ENCODE results near the gene CD44. TPM values are rescaled to one million over a fixed set of nuclear protein-coding genes. Genes with fewer than 3 reads are reported as not detected.

CD44 gene
- polyA plus RNA-seq, 3 donors from 2014 or later, result 213 to 247 (median 216) TPM

DNA sequence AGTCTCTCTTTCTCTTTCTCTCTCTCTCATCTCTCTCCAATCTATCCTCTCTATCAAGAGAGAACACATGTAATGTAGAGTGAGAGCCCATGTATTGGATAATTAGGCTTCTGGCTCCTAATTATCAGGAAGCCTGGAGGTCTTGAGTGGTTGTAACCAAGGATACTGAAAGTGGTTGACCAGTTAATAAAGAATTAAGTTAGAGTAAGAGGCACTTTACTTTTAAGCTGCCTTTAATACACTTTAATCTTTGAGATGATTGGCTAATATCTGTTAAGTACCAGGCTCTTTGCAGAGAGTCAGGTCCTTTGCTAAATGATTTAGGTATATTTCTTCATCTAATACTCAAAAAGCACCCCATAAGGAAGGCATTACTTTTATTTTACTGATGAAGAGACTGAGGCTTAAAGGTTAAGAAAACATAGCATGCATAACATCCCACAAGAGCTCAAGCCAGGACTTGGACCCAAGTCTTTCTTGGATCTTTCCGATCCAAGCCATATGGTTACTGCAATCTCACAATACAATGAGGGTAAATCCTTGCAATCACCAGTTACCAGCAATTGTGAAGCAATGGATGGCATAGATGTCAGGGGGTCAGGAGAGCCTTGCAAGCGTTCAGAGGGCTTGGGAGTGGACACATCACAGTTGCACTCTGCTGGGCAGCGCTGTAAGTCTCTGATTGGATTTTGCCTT, 22.1 kb downstream of the CD44 start:
- Mint-ChIP-seq H3K36me3 (peaks cover 0 to 11% (median 4%) of the 10 kb centered on the region in 3 donors), H3K4me1 (peaks cover 93 to 98% of the 10 kb centered on the region in 2 donors), H3K4me3 (peak overlapping the region in 1 of 5 donors; percentile 53)

DNA sequence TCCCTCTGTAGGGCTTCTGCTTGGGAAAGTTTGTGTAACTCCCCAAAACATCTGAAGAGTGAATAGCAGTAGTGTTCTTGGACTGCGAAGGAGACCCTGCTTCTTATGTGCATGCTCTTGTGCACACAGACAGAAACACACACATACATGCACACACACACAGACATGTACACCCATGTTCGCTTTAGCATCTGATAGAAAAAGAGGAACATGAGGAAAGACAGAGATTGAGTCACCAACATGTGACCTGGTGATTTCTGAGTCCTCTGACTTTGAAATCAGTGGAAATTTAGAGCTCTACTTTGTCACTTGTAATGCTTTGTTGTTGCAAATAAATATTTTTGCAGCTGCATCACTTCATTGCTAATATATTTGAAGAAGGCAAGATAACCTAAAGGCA, 23.8 kb downstream of the CD44 start:
- H3K4me1 Mint-ChIP-seq, result peaks cover 100% of the 10 kb centered on the region in 2 donors
- peak overlapping the region; percentile 48 to 100 (median 100) for H3K27ac Mint-ChIP-seq
- peak overlapping the region in 2 of 5 donors; percentile 44 to 89 for H3K4me3 Mint-ChIP-seq
- H3K9me3 Mint-ChIP-seq, result no peaks in the 10 kb centered on the region
- H3K36me3 Mint-ChIP-seq, result peaks cover 0 to 11% (median 0%) of the 10 kb centered on the region in 3 donors
- no peak for DNase-seq
- peaks cover 6 to 26% (median 20%) of the 10 kb centered on the region in 3 donors for H3K27me3 Mint-ChIP-seq (ENCODE audit: low read depth in 3 of 3)

More for the DNA sequence above, 22.1 kb downstream of the CD44 start:
- Mint-ChIP-seq H3K9me3 (no peaks in the 10 kb centered on the region), H3K27me3 (ENCODE audit: low read depth in 3 of 3) (peaks cover 4 to 17% (median 9%) of the 10 kb centered on the region in 3 donors), H3K27ac (peak overlapping the region; percentile 82 to 100 (median 100))
- DNase-seq, result no peak

DNA sequence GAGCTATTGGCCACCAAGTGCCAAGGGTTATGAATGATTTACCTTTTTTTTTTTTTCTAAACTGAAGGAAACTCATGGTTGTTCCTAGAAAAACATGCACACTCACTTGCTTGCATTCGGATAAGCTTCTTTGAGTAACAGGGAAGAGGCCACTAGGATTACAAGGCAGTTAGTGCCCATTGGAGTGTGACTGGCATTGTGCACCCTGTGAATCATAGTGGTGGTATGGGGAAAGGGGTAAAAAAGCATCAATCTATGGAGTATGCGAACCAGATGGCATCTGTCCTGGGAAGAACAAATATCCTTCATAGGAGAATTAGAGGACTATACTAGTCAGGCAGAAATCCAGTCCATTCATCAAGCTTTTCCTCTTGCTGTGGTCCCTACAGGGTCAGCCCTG, 24.2 kb downstream of the CD44 start:
- Mint-ChIP-seq H3K27ac (peak overlapping the region; percentile 48 to 100 (median 100)), H3K36me3 (peaks cover 0 to 11% (median 0%) of the 10 kb centered on the region in 3 donors), H3K4me3 (peak overlapping the region in 1 of 5 donors; percentile 89), H3K27me3 (ENCODE audit: low read depth in 3 of 3) (peaks cover 6 to 26% (median 20%) of the 10 kb centered on the region in 3 donors), H3K9me3 (no peaks in the 10 kb centered on the region), H3K4me1 (peaks cover 100% of the 10 kb centered on the region in 2 donors)
- DNase-seq, result no peak

DNA sequence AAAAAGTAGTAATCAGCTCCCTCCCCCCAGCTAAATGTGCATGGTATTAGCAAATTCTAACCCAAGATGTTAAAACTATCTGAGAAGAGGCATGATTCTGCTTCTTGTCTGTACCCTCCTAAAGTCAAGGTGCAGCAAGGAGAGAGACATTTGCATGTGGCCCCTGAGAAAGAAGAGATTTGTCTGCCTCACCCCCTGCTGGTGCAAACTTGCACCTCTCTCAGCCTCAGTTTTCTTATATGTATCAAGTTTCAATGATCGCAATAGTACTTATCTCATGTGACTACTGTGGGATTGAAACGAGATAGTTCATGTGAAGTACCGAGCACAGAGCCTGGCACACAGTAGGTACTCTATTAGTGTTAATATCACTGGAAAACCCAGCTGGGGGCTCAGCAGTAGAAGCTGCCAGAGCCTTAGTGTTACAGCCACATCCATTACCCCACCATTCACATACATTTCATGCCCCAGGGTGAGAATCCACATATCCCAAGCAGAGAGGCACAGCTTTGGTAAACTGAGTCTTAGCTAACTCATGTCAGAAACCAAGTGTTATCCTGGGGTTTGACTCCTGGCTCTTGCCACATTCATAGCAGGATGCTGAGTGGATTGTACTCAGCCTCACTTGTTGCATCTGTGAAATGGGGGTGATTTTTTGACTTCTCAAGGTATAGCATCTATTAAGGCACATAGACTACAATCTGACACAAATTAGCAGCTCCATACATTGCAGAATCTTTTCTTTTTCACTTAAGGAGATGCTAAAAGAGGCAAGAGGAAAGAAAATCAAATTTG, 24.9 kb downstream of the CD44 start:
- Mint-ChIP-seq H3K36me3 (peaks cover 0 to 14% (median 0%) of the 10 kb centered on the region in 3 donors), H3K27me3 (ENCODE audit: low read depth in 3 of 3) (peaks cover 8 to 26% (median 23%) of the 10 kb centered on the region in 3 donors), H3K9me3 (no peaks in the 10 kb centered on the region), H3K27ac (peak overlapping the region; percentile 98 to 100 (median 100)), H3K4me1 (peaks cover 100% of the 10 kb centered on the region in 2 donors), H3K4me3 (peak overlapping the region; percentile 16 to 89 (median 58))
- peak in 2 of 3 donors; percentile 39 to 49 for DNase-seq

DNA sequence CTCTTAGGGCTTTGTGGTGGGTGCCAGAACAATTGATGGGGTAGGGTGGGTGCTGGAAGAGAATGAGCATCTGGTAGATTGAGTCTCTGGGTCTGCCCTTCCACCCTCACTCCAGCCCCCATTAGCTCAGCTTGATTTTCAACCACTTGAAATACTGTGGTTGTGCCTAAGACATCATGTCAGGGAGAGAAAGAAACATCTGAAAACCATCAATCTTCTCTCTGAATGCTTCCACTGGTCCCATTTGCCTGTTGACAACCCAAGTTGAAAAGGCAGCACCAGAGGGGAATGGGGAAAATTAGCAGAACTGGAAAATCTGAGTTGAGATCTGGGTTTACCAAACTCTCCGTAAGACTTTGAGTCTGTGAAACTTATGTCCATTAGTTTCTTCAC, 26.1 kb downstream of the CD44 start:
- no peaks in the 10 kb centered on the region for H3K9me3 Mint-ChIP-seq
- H3K27me3 Mint-ChIP-seq (ENCODE audit: low read depth in 3 of 3), result peaks cover 8 to 26% (median 23%) of the 10 kb centered on the region in 3 donors
- peak overlapping the region; percentile 98 to 100 (median 100) for H3K27ac Mint-ChIP-seq
- H3K4me1 Mint-ChIP-seq, result peaks cover 100% of the 10 kb centered on the region in 2 donors
- DNase-seq, result no peak
- peaks cover 0 to 24% (median 4%) of the 10 kb centered on the region in 3 donors for H3K36me3 Mint-ChIP-seq
- H3K4me3 Mint-ChIP-seq, result peak overlapping the region; percentile 78 to 96 (median 89)

DNA sequence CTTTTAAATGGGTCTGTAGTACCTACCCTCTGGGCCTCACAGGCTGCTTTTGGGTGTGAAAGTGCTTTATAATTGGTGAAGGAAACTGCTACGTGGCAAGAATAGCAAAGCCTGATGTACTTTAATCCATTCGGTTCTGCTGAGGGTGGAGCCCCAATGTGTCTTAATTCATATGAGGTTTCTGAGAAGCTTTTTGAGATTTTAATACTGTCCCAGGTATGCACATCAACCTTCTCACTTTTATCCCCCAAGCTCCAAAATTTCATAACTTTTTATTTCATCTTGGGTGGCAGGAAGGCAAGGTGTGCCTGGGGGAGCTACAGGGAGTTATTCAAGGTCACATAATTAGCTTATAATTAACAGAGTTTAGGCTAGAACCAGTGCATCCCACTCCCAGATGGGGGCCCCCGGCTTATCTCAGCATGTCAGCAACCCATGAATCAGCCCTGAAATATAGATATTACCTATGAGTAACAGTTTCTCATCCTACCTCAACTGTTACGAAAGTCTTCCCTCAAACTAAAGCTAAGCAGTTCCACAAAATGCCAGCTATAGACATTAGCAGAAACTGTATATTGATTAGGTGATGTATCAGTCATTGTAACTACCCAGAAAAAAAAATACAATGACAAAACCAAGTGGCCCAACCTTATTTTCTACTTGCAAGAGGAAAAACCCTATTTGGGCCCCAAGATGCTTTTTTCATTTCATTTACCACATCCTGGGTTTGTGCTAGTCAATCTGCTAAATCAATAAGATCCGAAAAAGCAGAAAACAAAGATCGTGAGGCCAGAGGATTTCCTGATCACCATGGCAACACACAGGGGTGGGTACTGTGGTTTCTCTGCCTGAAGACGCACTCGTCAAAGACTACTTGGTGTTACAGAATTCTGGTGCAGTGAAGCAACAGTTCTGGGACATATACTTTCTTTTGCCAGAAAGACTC, 26.7 kb downstream of the CD44 start:
- Mint-ChIP-seq H3K27ac (peak overlapping the region; percentile 98 to 100 (median 100)), H3K9me3 (no peaks in the 10 kb centered on the region), H3K4me1 (peaks cover 100% of the 10 kb centered on the region in 2 donors), H3K36me3 (peaks cover 0 to 24% (median 4%) of the 10 kb centered on the region in 3 donors), H3K4me3 (peak overlapping the region; percentile 78 to 96 (median 89)), H3K27me3 (ENCODE audit: low read depth in 3 of 3) (peaks cover 8 to 26% (median 23%) of the 10 kb centered on the region in 3 donors)
- DNase-seq, result peak; percentile 97 to 98 (median 98)

DNA sequence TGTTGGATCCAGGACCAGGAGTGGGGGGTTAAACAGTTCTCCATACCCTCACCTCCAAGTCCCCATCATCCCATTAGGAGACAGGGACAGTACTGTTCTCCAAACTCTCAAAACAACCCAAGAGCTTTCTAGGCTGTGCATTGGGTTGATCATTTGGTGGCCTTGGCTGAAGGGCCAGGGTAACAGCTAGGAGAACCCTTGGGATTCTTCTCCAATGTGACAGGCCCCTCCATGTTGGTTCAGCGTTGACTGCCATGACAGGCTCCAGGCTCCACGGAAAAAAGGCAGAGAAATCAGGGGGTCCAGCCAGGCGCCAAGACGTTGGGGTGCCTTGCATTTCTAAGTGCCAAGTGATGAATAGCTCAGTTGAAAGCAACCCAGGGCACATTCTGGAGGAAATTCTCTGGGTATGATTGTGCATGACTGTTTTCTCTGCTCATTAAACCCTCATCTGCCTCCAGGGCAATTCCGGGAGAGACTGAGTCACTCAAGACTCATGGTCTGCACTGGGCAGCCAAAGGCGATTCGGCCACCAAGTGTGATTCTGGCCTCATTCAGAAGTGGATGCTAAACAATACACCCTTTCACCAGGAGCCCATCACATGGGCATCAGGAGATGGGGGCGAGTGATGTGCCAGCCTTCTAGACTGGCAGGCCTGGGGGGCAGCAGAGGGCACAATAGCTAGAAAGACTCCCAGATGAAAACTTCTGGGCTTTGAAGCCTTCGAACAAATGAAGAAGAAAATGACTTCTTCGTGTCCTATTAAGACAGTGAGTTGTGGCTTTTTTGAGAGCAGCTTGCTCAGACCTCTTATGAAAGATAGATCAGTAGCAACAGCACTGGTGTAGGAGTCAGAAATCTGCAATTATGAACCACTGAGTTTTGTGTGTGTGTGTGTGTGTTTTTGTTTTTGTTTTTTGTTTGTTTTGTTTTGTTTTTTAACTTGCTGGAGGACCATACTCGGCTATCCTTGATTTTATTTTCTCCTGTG, 27.7 kb downstream of the CD44 start:
- Mint-ChIP-seq H3K27ac (peak overlapping the region; percentile 98 to 100 (median 100)), H3K4me3 (peak overlapping the region; percentile 78 to 96 (median 89)), H3K36me3 (peaks cover 0 to 18% (median 4%) of the 10 kb centered on the region in 3 donors), H3K27me3 (ENCODE audit: low read depth in 3 of 3) (peaks cover 8 to 26% (median 23%) of the 10 kb centered on the region in 3 donors), H3K4me1 (peaks cover 100% of the 10 kb centered on the region in 2 donors), H3K9me3 (no peaks in the 10 kb centered on the region)
- peak in 1 of 3 donors; percentile 33 for DNase-seq

DNA sequence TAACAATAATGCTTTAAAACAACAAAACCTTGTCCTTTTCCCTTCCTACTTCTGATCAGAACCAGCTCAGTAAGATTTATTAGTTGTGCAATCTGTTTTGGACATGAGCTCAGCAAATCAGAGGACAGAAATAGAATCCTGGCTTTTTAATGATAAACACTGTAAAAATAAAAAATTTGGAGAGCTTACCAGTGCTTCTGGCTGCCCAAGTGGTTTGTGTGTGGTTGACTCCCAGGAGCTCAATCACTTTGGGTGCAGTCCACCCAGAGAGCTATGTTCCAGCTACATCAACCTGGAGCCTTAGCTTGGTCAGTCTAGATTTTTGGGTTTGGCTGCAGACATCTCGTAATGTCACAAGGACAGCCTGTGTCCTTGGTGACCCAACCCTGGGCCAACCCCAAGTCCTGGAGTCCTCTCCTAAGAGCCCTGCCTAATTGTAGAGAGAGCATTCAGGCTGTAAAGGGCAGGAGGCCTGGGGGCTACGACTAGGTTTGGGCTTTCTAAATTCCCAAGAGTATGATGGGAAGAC, 28.5 kb downstream of the CD44 start:
- no peak for DNase-seq
- H3K4me3 Mint-ChIP-seq, result peak overlapping the region; percentile 78 to 96 (median 89)
- H3K4me1 Mint-ChIP-seq, result peaks cover 100% of the 10 kb centered on the region in 2 donors
- no peaks in the 10 kb centered on the region for H3K9me3 Mint-ChIP-seq
- peaks cover 0 to 18% (median 4%) of the 10 kb centered on the region in 3 donors for H3K36me3 Mint-ChIP-seq
- H3K27ac Mint-ChIP-seq, result peak overlapping the region; percentile 98 to 100 (median 100)
- H3K27me3 Mint-ChIP-seq (ENCODE audit: low read depth in 3 of 3), result peaks cover 8 to 26% (median 23%) of the 10 kb centered on the region in 3 donors

DNA sequence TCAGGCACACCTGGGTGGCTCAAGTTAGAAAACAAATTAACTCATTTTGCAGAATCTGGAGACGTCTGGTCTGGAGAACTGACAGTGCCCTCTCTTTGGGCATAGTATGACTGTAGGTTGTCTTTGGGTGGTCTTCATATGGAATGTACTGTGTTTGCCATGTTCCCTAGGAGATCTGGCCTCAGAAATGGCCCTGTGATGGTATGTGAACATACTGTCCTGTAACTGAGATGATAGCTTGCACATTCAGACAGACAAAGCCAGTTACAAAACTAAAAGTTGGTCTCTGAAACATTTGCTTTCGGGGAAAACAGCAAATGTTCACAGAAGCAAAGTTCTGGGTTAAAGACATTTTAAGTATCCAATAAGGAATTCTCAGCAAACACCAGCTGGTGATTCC, 29.7 kb downstream of the CD44 start:
- H3K9me3 Mint-ChIP-seq, result no peaks in the 10 kb centered on the region
- peaks cover 100% of the 10 kb centered on the region in 2 donors for H3K4me1 Mint-ChIP-seq
- H3K4me3 Mint-ChIP-seq, result peak overlapping the region in 2 of 5 donors; percentile 33 to 89
- H3K27me3 Mint-ChIP-seq (ENCODE audit: low read depth in 3 of 3), result peaks cover 8 to 26% (median 23%) of the 10 kb centered on the region in 3 donors
- DNase-seq, result no peak
- H3K36me3 Mint-ChIP-seq, result peaks cover 0 to 19% (median 4%) of the 10 kb centered on the region in 3 donors
- H3K27ac Mint-ChIP-seq, result peak overlapping the region; percentile 98 to 100 (median 100)

DNA sequence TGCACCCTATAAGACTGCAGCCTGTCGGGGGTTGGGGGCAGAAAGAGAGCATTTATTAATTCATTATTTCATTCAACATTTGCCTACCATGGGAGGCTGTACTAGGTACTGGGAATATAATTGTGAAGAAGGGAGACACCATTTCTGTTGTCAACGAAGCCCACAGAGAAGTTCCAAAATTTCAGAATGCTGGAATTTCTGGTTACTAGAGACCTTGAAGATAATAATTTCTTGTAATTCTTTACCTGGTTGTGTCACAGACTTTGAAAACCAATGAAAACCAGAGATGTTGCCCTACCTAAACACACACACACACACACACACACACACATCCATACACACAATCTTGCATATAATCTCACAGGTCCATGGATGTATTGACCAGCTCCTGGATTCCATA, 30.1 kb downstream of the CD44 start:
- Mint-ChIP-seq H3K36me3 (peaks cover 0 to 19% (median 4%) of the 10 kb centered on the region in 3 donors), H3K27me3 (ENCODE audit: low read depth in 3 of 3) (peaks cover 8 to 23% (median 22%) of the 10 kb centered on the region in 3 donors), H3K4me1 (peaks cover 100% of the 10 kb centered on the region in 2 donors), H3K4me3 (no peak overlapping the region), H3K27ac (peak overlapping the region; percentile 98 to 100 (median 100)), H3K9me3 (no peaks in the 10 kb centered on the region)
- DNase-seq, result no peak

DNA sequence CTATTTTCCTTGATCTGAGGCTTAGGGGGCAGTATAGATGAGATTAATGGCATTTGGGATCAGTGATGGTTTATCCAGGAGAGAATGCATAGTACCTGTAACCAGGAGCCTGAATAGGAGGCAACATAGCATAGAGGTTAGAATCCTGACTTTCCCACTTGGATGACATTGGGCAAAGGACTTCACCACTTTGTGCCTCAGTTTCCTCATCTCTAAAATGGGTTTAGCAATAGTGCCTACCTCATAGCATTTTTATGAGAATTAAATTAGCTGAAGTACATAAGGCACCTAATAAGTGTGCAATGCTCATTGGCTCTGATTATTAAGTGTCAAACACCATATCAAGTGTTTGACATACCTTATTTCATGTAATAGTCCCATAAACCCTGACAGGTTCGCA, 30.8 kb downstream of the CD44 start:
- H3K9me3 Mint-ChIP-seq, result no peaks in the 10 kb centered on the region
- peaks cover 100% of the 10 kb centered on the region in 2 donors for H3K4me1 Mint-ChIP-seq
- no peak for DNase-seq
- H3K4me3 Mint-ChIP-seq, result peak overlapping the region in 2 of 5 donors; percentile 3 to 48
- peaks cover 9 to 20% (median 18%) of the 10 kb centered on the region in 3 donors for H3K27me3 Mint-ChIP-seq (ENCODE audit: low read depth in 3 of 3)
- peaks cover 0 to 20% (median 4%) of the 10 kb centered on the region in 3 donors for H3K36me3 Mint-ChIP-seq
- H3K27ac Mint-ChIP-seq, result peak overlapping the region; percentile 98 to 100 (median 100)

Measured in immature natural killer cell (primary cell).